Stimulated activated naive CD4-positive, alpha-beta T cell (primary cell): ENCODE data around the gene CDKAL1.
"Not testable (repeated sequence)": the region's sequence is repeated elsewhere in the genome, so short reads cannot be mapped to it uniquely, and the experiment has no call there.

Experiments used
- DNase-seq, 6 experiments: peaks; one replicate each; lab custom pipeline; 2025; lab: John Stamatoyannopoulos, UW

Gene CDKAL1

DNA sequence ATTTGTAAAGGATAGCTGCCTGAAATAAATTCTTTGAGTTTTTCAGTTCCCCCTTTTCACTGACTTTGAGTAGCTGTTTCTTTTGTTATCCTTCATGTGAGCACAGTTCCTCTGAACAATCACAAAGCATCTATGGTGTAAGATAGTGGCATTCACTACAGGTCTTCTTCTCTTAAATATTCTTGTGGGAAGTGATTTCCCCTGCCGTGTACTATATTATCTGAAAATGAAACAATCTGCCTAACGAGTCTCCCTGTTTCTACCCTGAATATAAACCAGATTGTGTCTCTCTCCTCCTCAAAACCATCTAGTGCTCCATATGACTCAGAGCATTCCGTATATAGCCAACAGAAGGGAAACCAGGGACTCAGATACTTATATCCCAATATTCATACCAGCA is 679.2 kb downstream of the CDKAL1 start:
- no peak for DNase-seq

DNA sequence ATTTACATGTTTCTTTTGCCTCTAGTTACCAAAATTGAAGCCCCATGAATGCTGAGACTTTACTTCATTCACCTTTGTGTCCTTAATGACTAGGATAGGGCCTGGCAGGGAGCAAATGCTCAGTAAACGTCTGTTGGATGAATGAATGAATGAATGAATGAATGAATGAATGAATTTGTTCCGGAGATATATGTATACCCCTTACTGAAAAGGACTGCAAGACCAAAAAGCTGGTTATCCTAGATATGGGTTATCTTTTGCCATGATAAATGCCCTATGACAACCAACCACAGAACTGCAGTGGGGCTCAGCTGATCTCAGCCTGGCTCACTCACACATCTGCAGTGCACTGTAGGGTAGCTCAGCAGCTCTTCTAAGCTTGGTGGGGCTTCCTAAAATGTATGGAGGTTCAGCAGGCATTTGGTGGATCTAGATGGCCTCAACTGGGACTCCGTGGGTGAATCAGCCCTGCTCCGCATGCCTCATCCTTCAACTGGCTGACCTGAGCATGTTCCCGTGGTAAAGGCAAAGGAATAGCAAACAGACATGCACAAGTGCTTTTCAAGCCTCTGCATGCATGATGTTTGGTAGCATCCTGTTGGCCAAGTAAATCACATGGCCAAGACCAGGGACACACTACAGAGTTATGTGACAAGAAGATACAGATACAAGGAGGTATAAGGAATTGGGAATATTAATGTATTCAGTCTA is 680.6 kb downstream of the CDKAL1 start:
- DNase-seq, result no peak

DNA sequence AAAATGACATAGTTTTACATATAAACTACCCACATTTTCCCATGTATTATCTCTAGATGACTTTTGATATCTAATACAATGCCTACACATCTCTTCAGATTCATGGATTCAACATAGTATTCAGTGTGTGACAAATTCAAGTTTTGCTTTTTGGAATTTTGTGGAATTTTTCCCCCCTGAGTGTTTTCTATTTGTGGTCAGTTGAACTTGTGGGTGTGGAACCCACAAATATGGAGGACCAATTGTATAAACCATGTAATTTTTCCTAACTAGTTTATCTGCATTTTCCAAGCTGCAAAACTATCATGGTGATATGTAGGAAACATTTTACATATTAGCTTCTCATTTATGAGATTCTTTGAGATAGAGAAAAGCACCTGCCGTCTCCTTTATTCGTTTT is 685.0 kb downstream of the CDKAL1 start:
- DNase-seq, result no peak

DNA sequence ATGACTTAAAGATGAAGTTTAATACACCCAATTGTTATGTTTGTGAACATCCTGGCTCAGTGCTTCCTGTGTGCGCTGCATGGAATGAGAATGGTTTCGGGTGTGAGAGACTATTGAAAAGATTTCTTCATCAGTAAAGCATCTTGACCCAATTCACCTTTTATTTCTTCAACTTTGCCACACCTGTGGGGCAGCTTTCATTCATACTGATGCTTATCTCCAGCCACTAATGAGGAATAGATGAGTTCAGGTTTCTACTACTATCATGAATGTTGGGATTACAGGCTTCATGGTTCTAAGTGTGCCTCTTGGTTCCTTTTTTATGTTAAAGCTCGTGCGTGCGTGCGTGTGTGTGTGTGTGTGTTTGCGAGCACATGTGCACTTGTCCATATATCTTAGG is 685.6 kb downstream of the CDKAL1 start:
- DNase-seq, result no peak

DNA sequence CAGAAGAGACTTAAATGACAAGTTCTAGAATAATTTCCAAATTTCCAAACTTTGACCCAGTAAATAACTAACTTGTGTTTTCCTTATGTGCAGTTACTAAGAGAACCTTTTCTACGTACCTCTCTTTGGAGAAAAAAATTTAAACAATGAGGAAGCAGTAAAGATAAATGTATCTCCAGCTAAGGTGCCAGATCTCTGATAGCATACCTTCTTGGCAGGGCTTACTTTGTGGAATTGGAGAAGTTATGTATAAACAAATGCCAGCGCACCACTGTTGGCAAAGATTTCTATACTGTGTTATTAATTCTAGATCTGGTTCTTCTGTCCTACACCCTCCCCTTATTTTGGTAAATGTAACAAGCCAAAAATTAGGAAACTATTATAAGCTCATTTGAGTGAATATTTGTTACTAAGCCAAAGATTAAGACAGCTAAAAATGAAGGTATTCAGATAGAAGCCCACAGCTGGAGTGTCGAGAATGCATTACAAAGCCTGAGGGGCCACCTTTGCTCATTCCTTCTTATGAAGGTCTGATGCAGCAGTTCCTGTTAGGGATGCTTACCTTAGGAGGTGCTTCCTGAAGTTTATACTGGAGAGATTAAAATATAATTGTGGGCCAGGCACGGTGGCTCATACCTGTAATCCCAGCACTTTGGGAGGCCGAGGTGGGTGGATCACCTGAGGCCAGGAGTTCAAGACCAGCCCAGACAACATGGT is 686.2 kb downstream of the CDKAL1 start:
- DNase-seq, result no peak

- no peak for DNase-seq
These were observed 688.4 kb downstream of the CDKAL1 start for GRCh38 chr6:21222656-21223055.

- no peak for DNase-seq
These were observed 691.7 kb downstream of the CDKAL1 start for GRCh38 chr6:21225912-21226311.

DNA sequence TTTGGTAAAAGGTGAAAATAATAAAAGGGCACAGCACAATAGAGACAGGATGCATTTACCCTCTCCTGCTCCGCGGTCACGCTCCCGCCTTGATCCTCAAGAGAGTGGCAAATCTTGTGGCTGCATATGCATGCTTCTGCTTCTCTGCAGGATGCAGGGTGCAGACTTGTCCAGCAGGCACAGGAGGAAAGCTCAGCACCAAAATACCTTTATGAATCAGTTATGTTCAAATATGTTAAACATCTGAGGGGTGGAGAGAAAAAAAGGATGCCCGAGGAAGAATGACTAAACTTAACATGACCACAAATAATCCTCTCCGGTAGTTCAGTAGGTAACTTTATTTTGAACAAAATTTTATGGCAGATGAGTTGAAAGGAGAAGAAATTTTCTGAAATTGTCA is 693.2 kb downstream of the CDKAL1 start:
- DNase-seq, result no peak

- DNase-seq, result no peak
These were observed 694.2 kb downstream of the CDKAL1 start for GRCh38 chr6:21228411-21228810.

- no peak for DNase-seq
These were observed 694.7 kb downstream of the CDKAL1 start for GRCh38 chr6:21228876-21229460.

- no peak for DNase-seq
These were observed 696.3 kb downstream of the CDKAL1 start for GRCh38 chr6:21230536-21230935.

DNA sequence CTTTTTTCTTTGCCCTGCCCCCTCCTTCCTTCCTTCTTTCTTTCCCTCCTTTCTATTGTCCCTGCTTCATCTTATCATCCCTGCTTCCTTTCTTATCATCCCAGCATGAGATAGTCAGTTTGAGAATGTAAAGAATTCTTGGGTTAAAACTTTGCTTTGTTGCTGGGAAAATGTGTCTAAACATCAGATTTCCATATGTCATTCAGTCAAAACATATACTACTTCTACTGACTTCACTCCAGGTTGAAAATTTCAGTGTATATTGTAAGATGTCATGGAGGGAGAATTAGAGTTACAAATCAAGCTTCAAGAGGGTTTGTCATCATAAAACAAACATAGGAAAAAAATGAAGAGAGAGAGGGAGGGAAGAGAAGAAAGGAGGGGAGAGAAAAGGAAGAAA is 700.9 kb downstream of the CDKAL1 start:
- no peak for DNase-seq

DNA sequence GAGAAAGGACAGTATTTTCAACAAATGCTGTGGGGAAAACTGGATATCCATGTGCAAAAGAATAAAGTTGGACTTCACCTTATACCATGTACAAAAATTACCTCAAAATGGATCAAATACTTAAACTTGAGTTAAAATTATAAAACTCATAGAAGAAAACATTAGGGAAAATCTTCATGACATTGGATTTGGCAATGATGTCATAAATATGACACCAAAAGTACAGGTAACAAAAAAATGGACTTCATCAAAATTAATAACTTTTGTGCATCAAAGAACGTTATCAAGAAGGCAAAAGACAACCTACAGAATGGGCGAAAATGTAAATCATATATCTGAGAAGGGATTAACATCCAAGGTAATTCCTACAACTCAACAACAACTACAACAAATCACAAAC is 704.0 kb downstream of the CDKAL1 start:
- DNase-seq, result no peak

- DNase-seq, result no peak
These were observed 706.5 kb downstream of the CDKAL1 start for GRCh38 chr6:21240709-21241108.

- DNase-seq, result no peak
These were observed 707.2 kb downstream of the CDKAL1 start for GRCh38 chr6:21241231-21242130.

DNA sequence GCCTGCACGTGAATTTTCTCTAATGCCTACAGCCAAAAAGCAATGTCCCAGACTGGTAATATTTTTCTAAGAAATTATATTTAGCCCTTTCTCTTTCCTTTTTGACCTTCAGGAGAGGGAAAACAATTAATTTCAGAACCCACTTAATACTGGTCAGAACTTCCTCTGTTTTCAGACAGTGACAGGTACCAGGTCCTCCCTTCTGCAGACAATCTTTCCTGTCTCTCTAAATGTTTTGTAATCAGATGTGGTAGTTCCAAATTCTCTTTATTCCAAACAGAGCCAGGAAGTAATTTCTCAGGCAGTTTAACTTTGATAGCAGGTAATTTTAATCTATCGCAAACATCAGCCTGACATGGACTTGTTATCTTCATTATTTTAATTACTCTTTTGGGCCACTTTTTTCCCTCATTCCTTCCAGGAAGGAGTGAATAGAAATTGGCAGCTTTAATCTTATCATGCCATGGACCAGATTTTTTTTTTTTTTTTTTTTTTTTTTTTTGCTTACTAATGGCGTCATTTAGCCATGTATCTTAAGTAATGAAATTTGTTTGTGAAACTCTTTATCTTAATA is 710.7 kb downstream of the CDKAL1 start:
- DNase-seq, result no peak

- DNase-seq, result no peak
These were observed 711.2 kb downstream of the CDKAL1 start for GRCh38 chr6:21245488-21245887.

- no peak for DNase-seq
These were observed 711.8 kb downstream of the CDKAL1 start for GRCh38 chr6:21246075-21246474.

- not testable (repeated sequence) for DNase-seq
These were observed 720.2 kb downstream of the CDKAL1 start for GRCh38 chr6:21254460-21254859.

GRCh38 chr6:21256197-21256596 is 721.9 kb downstream of the CDKAL1 start:
- no peak for DNase-seq

GRCh38 chr6:21257125-21257524 is 722.9 kb downstream of the CDKAL1 start:
- no peak for DNase-seq

- no peak for DNase-seq
These were observed 724.4 kb downstream of the CDKAL1 start for GRCh38 chr6:21258665-21259064.
